Measurements from ENCODE around the gene TBL1X.

The TBL1X gene

GRCh38 chrX:9657590-9658256, 192.9 kb downstream of the TBL1X start:
- no peak for DNase-seq (ENCODE audit: low spot score in 2 of 2)
- Histone ChIP-seq H3K4me3 (no peak overlapping the region), H3K4me1 (no peaks in the 10 kb centered on the region), H3K27me3 (ENCODE audit: low read depth) (no peaks in the 10 kb centered on the region), H3K9me3 (no peaks in the 10 kb centered on the region), H3K36me3 (replicated peaks) (peaks cover 27% of the 10 kb centered on the region)
- in situ Hi-C loops (cut with MboI; ENCODE audit: low sequenced_read_pairs) = no loop called here

DNA sequence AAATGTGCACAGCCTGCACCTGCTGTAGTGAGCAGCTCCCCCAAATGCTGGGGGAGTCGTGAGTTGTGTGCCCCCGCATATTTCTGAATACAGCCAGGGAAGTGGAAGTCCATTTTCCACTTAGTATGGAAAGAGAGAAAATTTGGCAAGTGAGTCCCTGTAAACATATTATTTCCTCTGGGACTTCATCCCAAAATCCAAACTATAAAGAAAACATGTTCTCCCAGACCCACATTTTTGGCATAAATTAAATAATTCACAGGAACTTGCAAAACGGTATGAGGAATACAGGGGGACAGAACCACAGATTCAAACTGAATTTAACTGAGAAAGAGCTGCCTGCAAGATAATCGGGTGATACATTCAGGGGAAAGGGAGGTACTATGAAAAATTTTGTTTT, 193.6 kb downstream of the TBL1X start:
- H3K4me3 ChIP-seq = no peak overlapping the region
- no peaks in the 10 kb centered on the region for H3K4me1 ChIP-seq
- in situ Hi-C loops (cut with MboI; ENCODE audit: low sequenced_read_pairs) = no loop called here
- no peaks in the 10 kb centered on the region for H3K27me3 ChIP-seq (ENCODE audit: low read depth)
- peaks cover 27% of the 10 kb centered on the region for H3K36me3 ChIP-seq (replicated peaks)
- no peaks in the 10 kb centered on the region for H3K9me3 ChIP-seq
- no peak for DNase-seq (ENCODE audit: low spot score in 2 of 2)

DNA sequence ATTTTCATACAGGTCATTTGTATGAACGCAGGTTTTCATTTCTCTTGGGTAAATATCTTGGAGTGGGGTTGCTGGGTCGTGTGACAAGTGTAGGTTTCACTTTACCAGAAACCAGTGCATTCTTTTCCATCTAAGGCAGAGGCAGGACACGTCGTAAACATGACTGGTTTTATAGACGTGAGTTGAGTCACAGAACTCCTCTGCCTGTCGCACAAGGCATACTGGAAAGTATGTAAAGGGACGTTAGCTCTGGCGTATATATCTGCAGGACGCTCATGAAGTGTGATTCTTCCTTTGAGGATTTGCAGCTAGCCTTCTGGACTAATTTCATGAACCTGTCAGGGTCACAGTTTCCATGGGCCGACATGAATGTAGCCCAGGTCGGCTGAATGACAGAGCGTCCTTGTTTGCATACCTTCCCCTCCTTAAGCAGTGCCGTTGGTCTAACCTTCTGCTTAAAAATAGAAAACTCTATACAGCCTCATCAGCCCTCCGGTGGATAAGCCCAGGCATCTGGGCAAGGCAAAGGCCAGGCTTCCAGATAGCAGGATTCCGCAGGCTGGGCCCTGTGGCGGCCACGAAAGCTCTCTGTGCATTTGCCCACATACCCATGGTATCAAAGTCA, 194.8 kb downstream of the TBL1X start:
- Histone ChIP-seq H3K36me3 (replicated peaks) (peaks cover 27% of the 10 kb centered on the region), H3K4me3 (no peak overlapping the region), H3K27me3 (ENCODE audit: low read depth) (no peaks in the 10 kb centered on the region), H3K4me1 (no peaks in the 10 kb centered on the region), H3K9me3 (no peaks in the 10 kb centered on the region)
- DNase-seq (ENCODE audit: low spot score in 2 of 2) = no peak
- in situ Hi-C loops (cut with MboI; ENCODE audit: low sequenced_read_pairs) = no loop called here

DNA sequence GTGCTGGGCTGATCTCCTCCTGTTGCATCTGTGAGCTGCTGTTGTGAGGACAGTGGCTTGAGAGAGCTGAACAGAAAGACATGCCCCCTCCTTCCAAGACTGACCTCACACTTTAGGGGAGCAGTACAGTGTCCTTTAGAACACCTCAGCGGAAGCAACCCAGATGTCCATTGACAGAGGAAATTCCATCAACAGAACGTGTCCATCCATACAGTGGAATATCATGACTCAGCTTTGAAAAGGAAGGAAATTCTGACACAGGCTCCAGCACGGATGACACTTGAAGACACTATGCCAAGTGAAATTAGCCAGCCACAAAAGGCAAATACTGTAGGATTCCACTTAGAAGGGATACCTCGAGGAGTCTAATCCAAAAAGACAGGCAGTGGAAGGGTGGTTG, 197.3 kb downstream of the TBL1X start:
- no peak overlapping the region for H3K4me3 ChIP-seq
- H3K9me3 ChIP-seq = no peaks in the 10 kb centered on the region
- no peak for DNase-seq (ENCODE audit: low spot score in 2 of 2)
- in situ Hi-C loops (cut with MboI; ENCODE audit: low sequenced_read_pairs) = no loop called here
- no peaks in the 10 kb centered on the region for H3K4me1 ChIP-seq
- H3K36me3 ChIP-seq (replicated peaks) = peaks cover 10% of the 10 kb centered on the region; the same call in 1 of the 2 replicates
- H3K27me3 ChIP-seq (ENCODE audit: low read depth) = no peaks in the 10 kb centered on the region

DNA sequence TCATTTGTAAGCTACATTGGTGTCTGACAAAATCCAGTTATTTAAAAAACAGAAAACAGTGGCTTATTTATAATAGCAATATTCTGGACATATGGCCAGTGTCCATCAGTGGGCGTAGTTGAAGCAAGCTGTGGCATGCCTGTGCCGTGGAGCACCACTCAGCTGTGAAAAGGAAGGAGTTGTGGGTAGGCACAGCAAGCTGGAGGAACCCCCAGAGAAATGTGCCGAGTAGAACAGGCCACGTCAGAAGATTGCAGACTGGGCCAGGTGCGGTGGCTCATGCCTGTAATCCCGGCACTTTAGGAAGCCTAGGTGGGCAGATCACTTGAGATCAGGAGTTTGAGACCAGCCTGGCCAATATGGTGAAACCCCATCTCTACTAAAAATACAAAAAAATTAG, 198.4 kb downstream of the TBL1X start:
- in situ Hi-C loops (cut with MboI; ENCODE audit: low sequenced_read_pairs) = no loop called here
- Histone ChIP-seq H3K4me1 (peaks cover 8% of the 10 kb centered on the region), H3K9me3 (no peaks in the 10 kb centered on the region), H3K4me3 (no peak overlapping the region), H3K36me3 (replicated peaks) (0 out of 2 replicates have a peak, but pooled peaks cover 6% of the 10 kb centered on the region), H3K27me3 (ENCODE audit: low read depth) (no peaks in the 10 kb centered on the region)
- no peak for DNase-seq (ENCODE audit: low spot score in 2 of 2)

DNA sequence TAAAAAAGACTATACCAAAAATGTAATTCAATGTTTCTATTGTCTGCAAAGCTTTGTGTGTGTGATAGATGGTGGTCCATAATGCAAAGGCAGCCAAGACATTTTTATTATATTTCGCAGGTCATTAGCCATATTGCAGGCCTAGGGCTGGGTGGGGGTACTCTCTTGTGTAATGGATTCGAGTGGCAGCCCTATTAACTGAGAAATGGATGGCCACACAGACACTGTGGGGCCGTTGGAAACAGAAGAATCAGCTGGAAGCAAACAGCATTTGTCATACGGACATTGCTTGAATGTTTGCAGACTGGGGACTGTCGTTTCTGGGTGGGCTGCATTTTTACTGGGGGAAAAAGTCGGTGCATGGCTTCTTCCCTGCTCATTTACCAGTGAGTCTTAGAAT, 199.4 kb downstream of the TBL1X start:
- Histone ChIP-seq H3K4me3 (no peak overlapping the region), H3K36me3 (replicated peaks) (0 out of 2 replicates have a peak, but pooled peaks cover 4% of the 10 kb centered on the region), H3K27me3 (ENCODE audit: low read depth) (no peaks in the 10 kb centered on the region), H3K9me3 (no peaks in the 10 kb centered on the region), H3K4me1 (peaks cover 17% of the 10 kb centered on the region)
- DNase-seq (ENCODE audit: low spot score in 2 of 2) = no peak
- in situ Hi-C loops (cut with MboI; ENCODE audit: low sequenced_read_pairs) = no loop called here

DNA sequence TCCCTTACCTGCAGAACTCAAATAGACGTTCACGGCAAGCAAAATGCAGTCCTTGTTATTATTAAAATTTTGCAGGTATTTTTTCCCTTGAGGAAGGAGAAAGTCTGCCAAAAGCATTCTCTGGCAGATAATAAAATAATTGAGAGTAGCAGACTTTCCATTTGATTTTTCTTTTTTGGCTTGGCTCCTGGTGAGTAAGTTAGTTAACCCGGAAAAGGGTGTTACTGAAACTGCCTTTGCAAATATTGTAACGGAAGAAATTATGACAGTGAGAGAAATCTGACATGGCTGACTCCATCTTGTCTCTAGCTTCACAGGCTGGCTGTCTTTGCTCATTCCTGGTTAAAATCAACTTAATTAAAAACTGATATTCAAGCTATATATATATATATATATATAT, 200.3 kb downstream of the TBL1X start:
- Histone ChIP-seq H3K36me3 (replicated peaks) (0 out of 2 replicates have a peak, but pooled peaks cover 4% of the 10 kb centered on the region), H3K4me3 (no peak overlapping the region)
- in situ Hi-C loops (cut with MboI; ENCODE audit: low sequenced_read_pairs) = no loop called here

GRCh38 chrX:9668537-9668936, 203.7 kb downstream of the TBL1X start:
- Histone ChIP-seq H3K4me3 (no peak overlapping the region), H3K36me3 (replicated peaks) (peaks cover 8% of the 10 kb centered on the region), H3K4me1 (peaks cover 36% of the 10 kb centered on the region), H3K9me3 (no peaks in the 10 kb centered on the region), H3K27me3 (ENCODE audit: low read depth) (no peaks in the 10 kb centered on the region)
- DNase-seq (ENCODE audit: low spot score in 2 of 2) = peak; percentile 57 to 83
- in situ Hi-C loops (cut with MboI; ENCODE audit: low sequenced_read_pairs) = no loop called here

More for the DNA sequence above, 200.3 kb downstream of the TBL1X start:
- Histone ChIP-seq H3K4me1 (peaks cover 25% of the 10 kb centered on the region), H3K27me3 (ENCODE audit: low read depth) (no peaks in the 10 kb centered on the region), H3K9me3 (no peaks in the 10 kb centered on the region)
- no peak for DNase-seq (ENCODE audit: low spot score in 2 of 2)

DNA sequence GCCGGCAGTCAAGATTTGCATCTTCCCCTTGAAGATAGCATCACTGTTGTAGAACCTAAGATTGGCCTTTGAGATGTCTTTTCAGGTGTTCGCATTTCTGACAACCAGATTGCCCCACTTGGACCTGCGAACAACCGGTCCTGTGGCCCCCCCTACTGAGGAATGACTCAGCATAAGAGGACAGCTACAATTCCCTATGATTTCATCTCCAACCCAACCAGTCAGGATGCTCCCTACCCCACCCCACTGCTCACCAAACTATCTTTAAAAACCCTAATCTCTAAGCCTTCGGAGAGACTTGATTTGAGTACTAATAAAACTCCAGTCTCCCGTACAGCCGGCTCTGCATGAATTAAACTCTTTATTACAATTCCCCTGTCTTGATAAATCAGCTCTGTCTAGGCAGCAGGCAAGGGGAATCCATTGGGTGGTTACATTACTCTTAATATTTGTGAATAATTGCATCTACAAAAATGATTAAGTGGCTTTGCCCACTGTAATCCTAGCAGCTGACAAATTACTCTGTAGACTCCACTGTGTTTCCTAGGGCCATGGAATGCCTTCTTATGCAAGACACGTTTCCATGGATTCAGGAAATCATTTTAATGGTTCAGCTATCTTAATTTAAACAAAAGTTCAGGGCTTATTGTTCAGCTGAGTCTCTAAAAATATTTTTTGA, 205.4 kb downstream of the TBL1X start:
- peak; percentile 38 to 82 for DNase-seq (ENCODE audit: low spot score in 2 of 2)
- Histone ChIP-seq H3K36me3 (replicated peaks) (peaks cover 8% of the 10 kb centered on the region), H3K27me3 (ENCODE audit: low read depth) (no peaks in the 10 kb centered on the region), H3K9me3 (no peaks in the 10 kb centered on the region), H3K4me1 (peaks cover 36% of the 10 kb centered on the region), H3K4me3 (no peak overlapping the region)
- in situ Hi-C loops (cut with MboI; ENCODE audit: low sequenced_read_pairs) = no loop called here

- Histone ChIP-seq H3K4me3 (no peak overlapping the region), H3K36me3 (replicated peaks) (peaks cover 8% of the 10 kb centered on the region), H3K4me1 (peaks cover 36% of the 10 kb centered on the region), H3K27me3 (ENCODE audit: low read depth) (no peaks in the 10 kb centered on the region), H3K9me3 (peaks cover 6% of the 10 kb centered on the region)
- in situ Hi-C loops (cut with MboI; ENCODE audit: low sequenced_read_pairs) = no loop called here
- DNase-seq (ENCODE audit: low spot score in 2 of 2) = no peak
Observed at GRCh38 chrX:9671998-9672397, 207.1 kb downstream of the TBL1X start.

- peaks cover under 1% of the 10 kb centered on the region for H3K4me1 ChIP-seq
- in situ Hi-C loops (cut with MboI; ENCODE audit: low sequenced_read_pairs) = no loop called here
- DNase-seq (ENCODE audit: low spot score in 2 of 2) = no peak
- no peak overlapping the region for H3K4me3 ChIP-seq
- peaks cover 6% of the 10 kb centered on the region for H3K9me3 ChIP-seq
- peaks cover 20% of the 10 kb centered on the region for H3K36me3 ChIP-seq (replicated peaks)
- no peaks in the 10 kb centered on the region for H3K27me3 ChIP-seq (ENCODE audit: low read depth)
Observed at GRCh38 chrX:9676306-9676705, 211.4 kb downstream of the TBL1X start.

GRCh38 chrX:9676738-9677097, 211.9 kb downstream of the TBL1X start:
- no peak for DNase-seq (ENCODE audit: low spot score in 2 of 2)
- no peak overlapping the region for H3K4me3 ChIP-seq
- H3K36me3 ChIP-seq (replicated peaks) = peaks cover 19% of the 10 kb centered on the region
- peaks cover 6% of the 10 kb centered on the region for H3K9me3 ChIP-seq
- no peaks in the 10 kb centered on the region; the same call in none of the 2 replicates for H3K4me1 ChIP-seq
- in situ Hi-C loops (cut with MboI; ENCODE audit: low sequenced_read_pairs) = no loop called here
- no peaks in the 10 kb centered on the region for H3K27me3 ChIP-seq (ENCODE audit: low read depth)

- Histone ChIP-seq H3K9me3 (peaks cover 6% of the 10 kb centered on the region), H3K4me1 (no peaks in the 10 kb centered on the region), H3K4me3 (no peak overlapping the region), H3K27me3 (ENCODE audit: low read depth) (no peaks in the 10 kb centered on the region), H3K36me3 (replicated peaks) (peaks cover 14% of the 10 kb centered on the region)
- in situ Hi-C loops (cut with MboI; ENCODE audit: low sequenced_read_pairs) = no loop called here
- DNase-seq (ENCODE audit: low spot score in 2 of 2) = no peak
Observed at GRCh38 chrX:9677098-9677739, 212.4 kb downstream of the TBL1X start.

All from HAP-1 (cell line).